HG03558 (cell line): Measurements from ENCODE around the gene DPF3.
"Not testable (repeated sequence)": the region's sequence is repeated elsewhere in the genome, so short reads cannot be mapped to it uniquely, and the experiment has no call there.

Source experiments
- ATAC-seq: cut with Tn5 transposase; IDR thresholded peaks from one replicate; pipeline ENCODE4 v1.9.1; 2021; ENCODE audit warnings: moderate number of reproducible peaks; ENCODE audit not compliant: unreplicated experiment; ENCODE audit errors: extremely low read depth

Gene DPF3

GRCh38 chr14:72882047-72882446, 11.9 kb downstream of the DPF3 start:
- ATAC-seq: no peak

- no peak for ATAC-seq
These were observed 12.4 kb downstream of the DPF3 start for GRCh38 chr14:72881543-72881942.

GRCh38 chr14:72880820-72881219, 13.1 kb downstream of the DPF3 start:
- ATAC-seq: no peak

- ATAC-seq: no peak
These were observed 13.7 kb downstream of the DPF3 start for GRCh38 chr14:72880164-72880563.

- no peak for ATAC-seq
These were observed 14.5 kb downstream of the DPF3 start for GRCh38 chr14:72879431-72879830.

GRCh38 chr14:72878746-72879145, 15.2 kb downstream of the DPF3 start:
- no peak for ATAC-seq

- no peak for ATAC-seq
These were observed 17.2 kb downstream of the DPF3 start for GRCh38 chr14:72876710-72877063.

- ATAC-seq: no peak
These were observed 17.7 kb downstream of the DPF3 start for GRCh38 chr14:72876005-72876709.

GRCh38 chr14:72870878-72871277, 23.0 kb downstream of the DPF3 start:
- not testable (repeated sequence) for ATAC-seq

- ATAC-seq: no peak
These were observed 24.2 kb downstream of the DPF3 start for GRCh38 chr14:72869407-72870329.

GRCh38 chr14:72868500-72868899, 25.4 kb downstream of the DPF3 start:
- ATAC-seq: no peak

- no peak for ATAC-seq
These were observed 29.1 kb downstream of the DPF3 start for GRCh38 chr14:72864712-72865365.

- ATAC-seq: no peak
These were observed 30.5 kb downstream of the DPF3 start for GRCh38 chr14:72863216-72864006.

GRCh38 chr14:72856530-72857266, 37.2 kb downstream of the DPF3 start:
- ATAC-seq: no peak

GRCh38 chr14:72855913-72856312, 38.0 kb downstream of the DPF3 start:
- ATAC-seq: no peak

- no peak for ATAC-seq
These were observed 41.7 kb downstream of the DPF3 start for GRCh38 chr14:72852194-72852593.

- no peak for ATAC-seq
These were observed 42.3 kb downstream of the DPF3 start for GRCh38 chr14:72851635-72852034.

GRCh38 chr14:72850360-72850759, 43.5 kb downstream of the DPF3 start:
- no peak for ATAC-seq

GRCh38 chr14:72849222-72849621, 44.7 kb downstream of the DPF3 start:
- ATAC-seq: no peak

GRCh38 chr14:72847721-72848120, 46.2 kb downstream of the DPF3 start:
- no peak for ATAC-seq
